ENCODE data around the gene ZNF331. TPM values are rescaled to one million over a fixed set of nuclear protein-coding genes. Genes with fewer than 3 reads are reported as not detected.

ZNF331 gene
- total and polyA plus RNA-seq, 2 of the 4 experiments (the other 2 are of a cell fraction), result 6.6 to 11.1 TPM

- in situ Hi-C loops (cut with MboI; ENCODE audit: low sequenced_read_pairs), result no loop called here
- dilution Hi-C loops (cut with HindIII; ENCODE audit: low sequenced_read_pairs, unreplicated experiment), result no loop called here
- Histone ChIP-seq H3K9me1 (ENCODE audit: insufficient read depth, low read length) (0 out of 2 replicates have a peak, but pooled peaks cover 4% of the 10 kb centered on the region), H3K4me1 (ENCODE audit: control insufficient read depth, insufficient read depth, low read length) (peaks cover 3% of the 10 kb centered on the region; the same call in 1 of the 2 replicates), H4K8ac (ENCODE audit: low read depth in 2 of 2, low read length in 2 of 2) (peak overlapping the region; percentile 91 to 98), H2BK20ac (ENCODE audit: low read depth, low read length) (no peak overlapping the region), H4K91ac (ENCODE audit: insufficient read depth, low read depth, low read length) (peak overlapping the region; percentile 35; the same call in 1 of the 2 replicates), H3K79me1 (ENCODE audit: low read depth in 1 of 2, low read length in 2 of 2) (peaks cover 7% of the 10 kb centered on the region in 2 experiments), H3K14ac (replicated peaks; ENCODE audit: low read depth, low read length) (peak overlapping the region; percentile 61), H2BK5ac (ENCODE audit: low read depth, low read length, poor library complexity, severe bottlenecking) (peak overlapping the region; percentile 7), H3K56ac (ENCODE audit: extremely low read depth, insufficient read depth, low read length) (peak overlapping the region; percentile 54; the same call in 1 of the 2 replicates), H3K36me3 (ENCODE audit: control insufficient read depth, insufficient read depth, low read length) (no peaks in the 10 kb centered on the region), H3K18ac (ENCODE audit: low read depth, low read length) (no peak overlapping the region), H3K23ac (ENCODE audit: low read depth, low read length) (no peak overlapping the region), H3K9me3 (ENCODE audit: control insufficient read depth, insufficient read depth, low read length) (no peaks in the 10 kb centered on the region; the same call in 1 of the 2 replicates), H3K27ac (ENCODE audit: insufficient read depth, low read length) (peak overlapping the region; percentile 25), H3K4me3 (ENCODE audit: insufficient read depth, low read depth, low read length) (peak overlapping the region; percentile 69), H3K4ac (ENCODE audit: low read depth, low read length) (peak overlapping the region; percentile 79), H3K4me2 (ENCODE audit: low read depth, low read length) (peak overlapping the region; percentile 83), H2AK5ac (ENCODE audit: low read depth, low read length) (no peak overlapping the region), H3K9ac (ENCODE audit: low read depth, low read length) (peak overlapping the region; percentile 33; the same call in 1 of the 2 replicates), H4K5ac (ENCODE audit: low read depth, low read length) (peak overlapping the region; percentile 42), H2AK9ac (replicated peaks; ENCODE audit: low read depth, low read length, poor library complexity) (peak overlapping the region; percentile 48), H2AFZ (replicated peaks; ENCODE audit: low read length, poor library complexity) (peak overlapping the region; percentile 99), H2BK120ac (ENCODE audit: low read depth, low read length) (no peak overlapping the region), H2BK15ac (ENCODE audit: low read depth, low read length) (no peak overlapping the region), H3K27me3 (ENCODE audit: control insufficient read depth, insufficient read depth, low read length) (no peaks in the 10 kb centered on the region), H4K20me1 (ENCODE audit: insufficient read depth, low read length) (no peaks in the 10 kb centered on the region)
- intact Hi-C loops (cut with micrococcal nuclease), result no loop called here
- POLR2A ChIA-PET (ENCODE audit: unreplicated experiment), result interaction anchor here (0.6 kb wide), 1 partner anchor 86 kb away, joined by 3 read pairs; no protein-coding TSS in a partner anchor
- no TSS peak for BruUV-seq (replicated peaks)
- CTCF ChIA-PET, result interaction anchor here (0.7 kb wide), 1 partner anchor 63 kb away, joined by 3 read pairs; no protein-coding TSS in a partner anchor
- 1% methylated on average over 12 of the region's 46 CpGs; no CpG with 5 or more reads in 1 of the 2 experiments for WGBS, 2 experiments (ENCODE audit: extremely low coverage in 2 of 2, insufficient read length in 1 of 2)
- DNase-seq (peak; percentile 98), ATAC-seq (ENCODE audit: low read depth) (peak; percentile 99)
- TF ChIP-seq CEBPB (IDR thresholded peaks at IDR 0.05; ENCODE audit: low read depth, low read length) (no peak), FOS (IDR thresholded peaks at IDR 0.05; ENCODE audit: low read depth, low read length) (no peak), RFX5 (IDR thresholded peaks at IDR 0.05; ENCODE audit: low read depth, low read length) (no peak), CTCF (conservative IDR thresholded peaks at IDR 0.05; ENCODE audit: low read depth, low read length) (no peak), MXI1 (IDR thresholded peaks at IDR 0.05; ENCODE audit: borderline replicate concordance, low read depth, low read length) (peak; percentile 89), ELK1 (IDR thresholded peaks at IDR 0.05; ENCODE audit: borderline replicate concordance, low read depth, low read length) (no peak), USF2 (IDR thresholded peaks at IDR 0.05; ENCODE audit: low read depth, low read length) (peak; percentile 62; the same call in 1 of the 2 replicates), RCOR1 (IDR thresholded peaks at IDR 0.05; ENCODE audit: insufficient replicate concordance, low read length) (no peak), CHD1 (IDR thresholded peaks at IDR 0.05; ENCODE audit: low read depth, low read length) (no peak), MAFK (IDR thresholded peaks at IDR 0.05; ENCODE audit: low read depth, low read length) (no peak), POLR2A (IDR thresholded peaks at IDR 0.05; ENCODE audit: low read depth, low read length) (no peak), NFE2L2 (IDR thresholded peaks at IDR 0.05; ENCODE audit: low read depth, low read length) (no peak), SMC3 (IDR thresholded peaks at IDR 0.05; ENCODE audit: low read depth, low read length) (no peak)
Measured at GRCh38 chr19:53520547-53521372, 17.2 kb upstream of the ZNF331 start.

Data from IMR-90 (cell line).